HG03025 (cell line): ENCODE data around the gene TTC21A.

Experiments used
- ATAC-seq: cut with Tn5 transposase; IDR thresholded peaks from one replicate; pipeline ENCODE4 v1.9.1; 2021; ENCODE audit warnings: mild to moderate bottlenecking, moderate library complexity; ENCODE audit not compliant: unreplicated experiment, low FRiP score

Gene TTC21A

DNA sequence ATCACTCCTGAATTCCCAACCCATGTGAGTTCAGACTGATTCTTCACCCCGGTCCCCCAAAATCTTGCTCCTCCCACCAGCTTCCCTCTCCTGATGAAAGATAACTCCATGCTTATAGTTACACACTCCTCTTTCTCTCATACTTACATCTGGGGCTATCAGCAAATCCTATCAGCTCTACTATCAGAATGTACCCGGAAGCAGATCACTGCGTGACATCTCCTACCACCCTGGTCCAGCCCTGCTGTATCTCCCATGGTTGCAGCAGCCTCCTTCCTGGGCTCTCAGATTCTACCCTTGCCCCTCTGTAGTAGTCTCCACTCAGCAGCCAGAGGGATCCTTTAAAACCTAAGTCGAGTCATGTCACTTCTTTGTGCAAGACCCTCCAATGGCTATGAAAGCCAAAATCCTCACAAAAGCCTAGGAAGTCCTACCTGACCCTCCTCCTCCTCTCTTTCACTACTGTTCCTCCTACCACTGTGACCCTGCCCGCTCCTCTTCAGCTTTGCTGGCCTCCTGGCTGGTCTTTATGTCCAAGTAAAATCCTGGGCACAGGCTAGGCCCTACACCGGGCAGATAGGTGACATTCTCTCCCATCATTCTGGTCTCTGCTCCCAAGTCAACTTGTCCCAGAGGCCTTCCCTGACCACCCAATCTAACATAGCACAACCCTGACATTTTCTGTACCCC is 68.7 kb downstream of the TTC21A start:
- no peak for ATAC-seq

DNA sequence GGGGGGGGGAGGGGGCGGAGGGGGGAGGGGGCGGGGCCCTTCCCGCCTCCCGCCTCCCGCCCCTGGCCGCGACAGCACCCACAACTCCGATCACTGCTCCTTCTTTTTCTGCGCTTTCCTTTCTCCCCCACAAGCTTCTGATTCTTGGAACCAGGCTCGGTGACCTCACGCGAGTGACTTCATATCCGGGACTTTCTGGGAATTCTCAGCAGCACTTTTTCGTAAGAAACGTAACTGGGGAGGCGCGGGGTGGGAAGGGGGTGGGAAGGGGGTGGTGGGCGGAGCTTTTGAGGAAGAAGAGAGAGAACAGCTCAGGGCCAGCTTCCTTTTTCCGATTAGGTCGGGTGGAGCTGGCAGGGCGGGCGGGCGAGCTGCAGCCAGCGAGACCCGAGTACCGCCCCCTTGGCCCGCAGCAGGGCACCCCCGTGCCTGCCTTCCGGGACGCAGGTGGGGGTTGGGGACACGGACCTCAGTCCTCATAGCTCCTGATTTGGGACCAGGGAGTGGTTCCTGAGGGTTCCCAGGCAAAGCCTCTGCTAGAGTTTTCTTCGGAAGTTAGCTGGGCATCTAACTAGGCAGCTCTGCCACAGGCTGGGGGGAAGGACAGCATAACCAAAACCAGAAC is 70.3 kb downstream of the TTC21A start:
- no peak for ATAC-seq

GRCh38 chr3:39178553-39178952 is 71.1 kb downstream of the TTC21A start:
- no peak for ATAC-seq

DNA sequence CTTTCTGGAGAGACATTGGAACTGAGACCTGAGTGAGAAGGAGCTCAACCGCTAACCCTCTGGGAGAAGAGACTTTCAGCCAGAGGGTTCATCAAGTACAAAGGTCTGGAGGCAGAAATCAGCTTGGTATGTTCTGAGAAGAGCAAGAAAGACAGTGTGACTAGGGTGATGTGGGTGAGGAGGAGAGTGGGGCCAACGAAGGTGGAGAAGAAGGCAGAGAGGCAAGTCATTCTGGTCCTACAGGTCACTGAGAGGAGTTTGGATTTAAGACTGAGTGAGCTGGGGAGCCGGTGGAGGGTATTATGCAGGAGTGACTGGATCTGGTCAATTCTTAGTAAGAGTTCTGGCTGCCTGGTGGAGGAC is 72.7 kb downstream of the TTC21A start:
- ATAC-seq, result no peak

- ATAC-seq, result peak; percentile 83
Observed at GRCh38 chr3:39180546-39181346, 73.3 kb downstream of the TTC21A start.

- no peak for ATAC-seq
Observed at GRCh38 chr3:39181408-39182335, 74.2 kb downstream of the TTC21A start.

GRCh38 chr3:39183211-39184080 is 76.0 kb downstream of the TTC21A start:
- ATAC-seq, result no peak

DNA sequence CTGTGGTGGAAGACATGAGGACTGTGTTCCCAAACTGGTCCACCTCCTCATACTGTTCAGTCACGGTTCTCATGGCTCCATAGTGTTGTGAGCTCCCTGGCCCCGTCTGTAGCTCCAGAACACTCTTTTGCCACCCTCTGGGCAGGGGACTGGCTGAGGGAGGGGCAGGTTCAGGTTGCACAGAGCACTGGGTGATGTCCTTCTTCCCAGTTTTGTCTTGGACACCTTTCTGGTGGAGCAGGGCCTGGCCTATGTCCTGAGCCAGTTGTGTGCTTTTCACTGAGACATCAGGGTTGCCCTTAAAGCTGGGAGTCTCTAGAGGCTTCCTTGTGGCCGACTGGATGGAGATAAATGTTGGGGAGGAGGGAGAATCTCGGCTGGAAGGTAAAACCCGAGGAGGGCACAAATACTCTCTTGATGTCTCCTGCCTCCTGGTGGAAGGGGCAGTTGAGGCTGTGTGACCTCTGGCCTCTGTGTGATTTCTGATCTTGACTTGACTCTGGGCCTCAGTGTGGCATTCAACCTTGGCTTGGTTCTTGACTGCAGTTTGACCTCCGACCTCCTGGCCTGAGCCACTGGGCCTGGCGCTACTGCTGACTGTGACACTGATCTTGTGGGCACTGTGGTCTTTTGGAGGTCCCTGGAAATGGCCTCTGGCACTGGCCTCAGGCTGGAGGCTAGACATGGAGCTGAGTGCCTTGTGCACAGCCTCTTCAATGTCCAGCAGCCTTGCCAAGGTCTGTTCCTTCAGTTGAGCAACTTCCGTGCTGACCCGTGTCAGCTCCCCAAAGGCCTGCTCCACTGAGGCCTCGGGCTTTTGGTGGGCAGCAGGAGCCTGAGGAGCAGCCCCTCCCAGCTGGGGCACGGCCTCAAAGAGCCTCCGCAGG is 76.8 kb downstream of the TTC21A start:
- ATAC-seq, result no peak

GRCh38 chr3:39184968-39185285 is 77.4 kb downstream of the TTC21A start:
- no peak for ATAC-seq

GRCh38 chr3:39185326-39185958 is 78.0 kb downstream of the TTC21A start:
- no peak for ATAC-seq

- ATAC-seq, result no peak
Observed at GRCh38 chr3:39185959-39186691, 78.6 kb downstream of the TTC21A start.

GRCh38 chr3:39186692-39187151 is 79.2 kb downstream of the TTC21A start:
- ATAC-seq, result no peak

- ATAC-seq, result no peak
Observed at GRCh38 chr3:39187372-39188155, 80.1 kb downstream of the TTC21A start.
